SK-N-MC (cell line): ENCODE data around the gene DENND1B.

Source experiments
- EZH2 ChIP-seq: fragments of 200-600 bp; sonication (generic); IDR thresholded peaks from one replicate; pipeline ENCODE4 v1.6.1; 2017; ENCODE audit warnings: antibody characterized with exemption
- FOXP2 ChIP-seq: optimal IDR thresholded peaks from 2 replicates; pipeline ENCODE3; 2011; ENCODE audit warnings: mild to moderate bottlenecking, moderate library complexity; ENCODE audit not compliant: insufficient read depth; ENCODE audit errors: extremely low read length, control extremely low read depth
- POLR2AphosphoS5 ChIP-seq: IDR thresholded peaks from 2 replicates; pipeline ENCODE4 v1.6.1; 2012; ENCODE audit warnings: mild to moderate bottlenecking, low read depth, low read length, borderline replicate concordance

DNA sequence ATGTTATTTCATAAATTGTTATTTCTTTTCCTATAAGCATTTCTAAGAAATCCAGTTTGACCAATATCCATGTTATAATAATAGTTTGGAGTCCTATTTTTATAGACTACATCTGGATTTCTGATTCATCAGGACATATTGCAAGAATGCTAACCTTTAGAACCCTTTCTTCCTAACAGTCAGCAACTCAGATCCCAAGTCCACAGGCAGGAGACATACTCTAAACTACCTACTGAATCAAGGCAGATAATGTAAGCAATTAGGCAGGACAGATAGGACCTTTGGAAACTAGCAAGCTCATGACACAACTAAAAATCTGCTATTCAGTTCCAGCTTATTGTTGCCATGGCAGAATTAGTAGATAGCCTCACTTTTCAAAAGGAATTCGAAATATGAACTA lies 104.1 kb downstream of the DENND1B start:
- TF ChIP-seq EZH2 (no peak), POLR2AphosphoS5 (no peak), FOXP2 (no peak)
